H9 (cell line): ENCODE results near the gene MINAR1. TPM values are rescaled to one million over a fixed set of nuclear protein-coding genes. Genes with fewer than 3 reads are reported as not detected.
A peak's percentile ranks its signal among the peaks of the same experiment; 100 is the strongest.

Source experiments
- DNase-seq: peaks from one replicate; pipeline ENCODE4 v3.0.0-alpha.2; 2017
- H2AFZ ChIP-seq: one replicate; pipeline ENCODE4 v1.6.1; 2013; ENCODE audit warnings: mild to moderate bottlenecking, low read length, control low read depth, moderate library complexity
- H2AK5ac ChIP-seq: 2 replicates; pipeline ENCODE4 v1.6.1; 2013; ENCODE audit warnings: low read length, control low read depth, mixed read lengths; ENCODE audit not compliant: insufficient read length
- H2BK120ac ChIP-seq: one replicate; pipeline ENCODE4 v1.6.1; 2013; ENCODE audit warnings: low read depth, mild to moderate bottlenecking, low read length, control low read depth, inconsistent platforms; ENCODE audit not compliant: poor library complexity, severe bottlenecking
- H2BK12ac ChIP-seq: 2 replicates; pipeline ENCODE4 v1.6.1; 2013; ENCODE audit warnings: low read length, control low read depth, mixed read lengths, low read depth; ENCODE audit not compliant: insufficient read length
- H2BK15ac ChIP-seq: 2 replicates; pipeline ENCODE4 v1.6.1; 2013; ENCODE audit warnings: low read depth, low read length, control low read depth
- H2BK20ac ChIP-seq: one replicate; pipeline ENCODE4 v1.6.1; 2013; ENCODE audit warnings: low read depth, mild to moderate bottlenecking, low read length, control low read depth, inconsistent platforms; ENCODE audit not compliant: poor library complexity, severe bottlenecking
- H2BK5ac ChIP-seq: 2 replicates; pipeline ENCODE4 v1.6.1; 2013; ENCODE audit warnings: low read length, control low read depth, mixed read lengths; ENCODE audit not compliant: insufficient read length
- H3K14ac ChIP-seq: 2 replicates; pipeline ENCODE4 v1.6.1; 2013; ENCODE audit warnings: low read length, control low read depth; ENCODE audit not compliant: insufficient read depth
- H3K18ac ChIP-seq: 2 replicates; pipeline ENCODE4 v1.6.1; 2013; ENCODE audit warnings: low read depth, mild to moderate bottlenecking, mixed read lengths, low read length, control low read depth; ENCODE audit not compliant: insufficient read length
- H3K23ac ChIP-seq: 2 replicates; pipeline ENCODE4 v1.6.1; 2013; ENCODE audit warnings: low read length, control low read depth, mixed read lengths, low read depth; ENCODE audit not compliant: insufficient read length
- H3K23me2 ChIP-seq: 2 replicates; pipeline ENCODE4 v1.6.1; 2013; ENCODE audit warnings: low read depth, mild to moderate bottlenecking, mixed read lengths, low read length, control low read depth; ENCODE audit not compliant: insufficient read length, poor library complexity, severe bottlenecking
- H3K27ac ChIP-seq: 2 replicates; pipeline ENCODE4 v1.5.1; 2013; ENCODE audit warnings: low read length, control low read depth, mixed read lengths, low read depth; ENCODE audit not compliant: insufficient read length
- H3K27me3 ChIP-seq: 2 replicates; pipeline ENCODE4 v1.6.1; 2013; ENCODE audit warnings: low read length, control low read depth, inconsistent platforms; ENCODE audit not compliant: insufficient read depth
- H3K4ac ChIP-seq: 2 replicates; pipeline ENCODE4 v1.6.1; 2013; ENCODE audit warnings: low read depth, mild to moderate bottlenecking, control low read depth, inconsistent platforms, low read length, moderate library complexity
- H3K4me1 ChIP-seq: 2 replicates; pipeline ENCODE4 v1.6.1; 2013; ENCODE audit warnings: low read length, control low read depth, inconsistent platforms; ENCODE audit not compliant: insufficient read depth
- H3K4me2 ChIP-seq: 2 replicates; pipeline ENCODE4 v1.6.1; 2013; ENCODE audit warnings: low read length, control low read depth, mixed read lengths; ENCODE audit not compliant: insufficient read length, insufficient read depth
- H3K56ac ChIP-seq: 2 replicates; pipeline ENCODE4 v1.6.1; 2013; ENCODE audit warnings: low read depth, mild to moderate bottlenecking, mixed read lengths, low read length, control low read depth; ENCODE audit not compliant: insufficient read length
- H3K79me1 ChIP-seq: 2 replicates; pipeline ENCODE4 v1.6.1; 2013; ENCODE audit warnings: low read depth, mild to moderate bottlenecking, moderate library complexity, low read length, control low read depth, inconsistent platforms; ENCODE audit not compliant: insufficient read depth, poor library complexity, severe bottlenecking
- H3K79me2 ChIP-seq: 2 replicates; pipeline ENCODE4 v1.6.1; 2013; ENCODE audit warnings: low read length, control low read depth, inconsistent platforms; ENCODE audit not compliant: insufficient read depth
- H3K9ac ChIP-seq: 2 replicates; pipeline ENCODE4 v1.6.1; 2013; ENCODE audit warnings: low read length, control low read depth, mixed read lengths; ENCODE audit not compliant: insufficient read length; ENCODE audit errors: extremely low read depth
- H3K9me3 ChIP-seq: one replicate; pipeline ENCODE4 v1.6.1; 2013; ENCODE audit warnings: low read depth, low read length, inconsistent platforms; ENCODE audit not compliant: control insufficient read depth
- H3T11ph ChIP-seq: one replicate; pipeline ENCODE4 v1.6.1; 2013; ENCODE audit warnings: mild to moderate bottlenecking, low read length, control low read depth, inconsistent platforms
- H4K20me1 ChIP-seq: one replicate; pipeline ENCODE4 v1.6.1; 2013; ENCODE audit not compliant: control insufficient read depth, insufficient read length, insufficient read depth
- H4K5ac ChIP-seq: 2 replicates; pipeline ENCODE4 v1.6.1; 2013; ENCODE audit warnings: low read depth, mild to moderate bottlenecking, mixed read lengths, low read length, control low read depth; ENCODE audit not compliant: insufficient read length
- H4K8ac ChIP-seq: replicated peaks from 2 replicates; pipeline ENCODE4 v1.6.1; 2013; ENCODE audit warnings: low read length, control low read depth, mixed read lengths, low read depth; ENCODE audit not compliant: insufficient read length
- H4K91ac ChIP-seq: 2 replicates; pipeline ENCODE4 v1.6.1; 2013; ENCODE audit warnings: low read depth, mild to moderate bottlenecking, moderate library complexity, mixed read lengths, low read length, control low read depth; ENCODE audit not compliant: insufficient read length
- H3K27ac Mint-ChIP-seq, 3 experiments: 2 replicates in 2 of 3; 3 replicates in 1 of 3; pipeline ENCODE4 v1.8.0; 2020 to 2021; ENCODE audit warnings: mixed read lengths in 3 of 3, mild to moderate bottlenecking in 1 of 3, moderate library complexity in 1 of 3
- H3K27me3 Mint-ChIP-seq: 2 replicates; pipeline ENCODE4 v1.8.0; 2021; ENCODE audit warnings: low read depth, mild to moderate bottlenecking, moderate library complexity, mixed read lengths
- H3K36me3 Mint-ChIP-seq, 3 experiments: 2 replicates in 2 of 3; 3 replicates in 1 of 3; pipeline ENCODE4 v1.8.0; 2020 to 2021; ENCODE audit warnings: low read depth in 3 of 3, mixed read lengths in 3 of 3; ENCODE audit not compliant: insufficient read depth in 1 of 3
- H3K4me1 Mint-ChIP-seq, 2 experiments: 2 replicates each; pipeline ENCODE4 v1.8.0; 2020; ENCODE audit warnings: mixed read lengths in 2 of 2
- H3K4me3 Mint-ChIP-seq, 2 experiments: 2 replicates in 1 of 2; 3 replicates in 1 of 2; pipeline ENCODE4 v1.8.0; 2020 to 2021; ENCODE audit warnings: mild to moderate bottlenecking in 2 of 2, mixed read lengths in 2 of 2, moderate library complexity in 1 of 2
- H3K9me3 Mint-ChIP-seq, 2 experiments: 2 replicates in 1 of 2; 3 replicates in 1 of 2; pipeline ENCODE4 v1.8.0; 2020; ENCODE audit warnings: mild to moderate bottlenecking in 2 of 2, mixed read lengths in 2 of 2, moderate library complexity in 1 of 2
- WGBS: extraction: QIAGEN DNeasy Blood & Tissue Kit; methylation state at CpG from one replicate; pipeline ENCODE4 v1.1.7; 2013; ENCODE audit warnings: missing lambda C conversion rate, low lambda C conversion rate, mixed read lengths; ENCODE audit not compliant: insufficient read length; ENCODE audit errors: extremely low coverage; 5-methylcytosine and 5-hydroxymethylcytosine counted together
- total RNA-seq: library from RNA; stranded (reverse); gene quantifications from 2 replicates; pipeline ENCODE4 v1.2.1, GENCODE V29; 2021
- TF ChIP-seq, protein P1 (sequence below): fragments of 200-600 bp; sonication (generic); conservative IDR thresholded peaks from 3 replicates; pipeline ENCODE4 v1.8.0; 2021; ENCODE audit warnings: antibody characterized with exemption, mild to moderate bottlenecking

Gene MINAR1
- total RNA-seq, 1 experiment from 2014 or later = 0.74 TPM

DNA sequence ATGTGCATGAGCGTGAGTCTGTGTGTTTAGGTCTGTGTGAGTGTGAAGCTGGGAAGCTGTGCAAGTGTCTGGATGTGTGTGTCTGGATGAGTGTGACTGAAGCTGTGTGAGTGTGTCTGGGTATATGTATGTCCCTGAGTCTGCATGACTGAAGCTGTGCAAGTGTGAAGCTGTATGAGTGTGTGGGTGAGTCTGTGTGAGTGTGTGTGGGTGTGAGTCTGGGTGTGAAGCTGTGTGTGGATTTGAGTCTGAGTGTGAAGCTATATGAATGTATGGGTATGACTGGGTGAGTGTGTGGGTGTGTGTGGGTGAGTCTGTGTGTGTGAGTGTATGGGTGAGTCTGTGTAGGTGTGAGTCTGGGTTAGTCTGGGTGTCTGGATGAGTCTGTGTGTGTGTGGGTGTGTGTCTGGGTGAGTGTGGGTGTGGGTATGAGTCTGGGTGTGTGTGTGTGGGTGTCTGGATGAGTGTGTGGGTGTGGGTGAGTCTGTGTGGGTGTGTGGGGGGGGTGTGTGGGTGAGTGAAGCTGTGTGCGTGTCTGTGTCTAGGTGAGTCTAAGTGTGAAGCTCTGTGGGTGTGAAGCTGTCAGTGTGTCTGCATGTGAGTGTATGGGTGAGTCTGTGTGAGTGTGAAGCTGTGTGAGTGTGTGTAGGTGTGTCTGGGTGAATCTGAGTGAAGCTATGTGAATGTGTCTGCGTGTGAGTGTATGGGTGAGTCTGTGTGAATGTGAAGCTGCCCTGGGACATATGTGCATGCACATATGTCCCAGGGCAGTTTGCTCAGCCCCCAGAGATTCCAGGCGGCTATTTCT lies 20.3 kb downstream of the MINAR1 start:
- H2BK12ac ChIP-seq = no peak overlapping the region
- Mint-ChIP-seq H3K36me3 (no peaks in the 10 kb centered on the region), H3K4me1 (peaks cover 2 to 3% of the 10 kb centered on the region in 2 experiments; a peak in 2 of 4 replicates), H3K27ac (no peak overlapping the region), H3K27me3 (peaks cover 2% of the 10 kb centered on the region; the same call in 1 of the 2 replicates), H3K9me3 (no peaks in the 10 kb centered on the region), H3K4me3 (no peak overlapping the region)
- no peaks in the 10 kb centered on the region for H3K4me1 ChIP-seq
- no peak overlapping the region for H2BK15ac ChIP-seq
- H2BK120ac ChIP-seq = no peak overlapping the region
- no peak overlapping the region for H3K9ac ChIP-seq
- H4K8ac ChIP-seq = peak overlapping the region; percentile 5
- 100% methylated on average over 1 of the region's 4 CpGs for WGBS
- H4K5ac ChIP-seq = no peak overlapping the region
- H3K56ac ChIP-seq = no peak overlapping the region
- H2BK20ac ChIP-seq = no peak overlapping the region
- no peaks in the 10 kb centered on the region for H3K27me3 ChIP-seq
- H3K27ac ChIP-seq = no peak overlapping the region
- H3K4me2 ChIP-seq = no peak overlapping the region
- no peak overlapping the region; the same call in 1 of the 2 replicates for H3K14ac ChIP-seq
- TF ChIP-seq, protein P1, sequence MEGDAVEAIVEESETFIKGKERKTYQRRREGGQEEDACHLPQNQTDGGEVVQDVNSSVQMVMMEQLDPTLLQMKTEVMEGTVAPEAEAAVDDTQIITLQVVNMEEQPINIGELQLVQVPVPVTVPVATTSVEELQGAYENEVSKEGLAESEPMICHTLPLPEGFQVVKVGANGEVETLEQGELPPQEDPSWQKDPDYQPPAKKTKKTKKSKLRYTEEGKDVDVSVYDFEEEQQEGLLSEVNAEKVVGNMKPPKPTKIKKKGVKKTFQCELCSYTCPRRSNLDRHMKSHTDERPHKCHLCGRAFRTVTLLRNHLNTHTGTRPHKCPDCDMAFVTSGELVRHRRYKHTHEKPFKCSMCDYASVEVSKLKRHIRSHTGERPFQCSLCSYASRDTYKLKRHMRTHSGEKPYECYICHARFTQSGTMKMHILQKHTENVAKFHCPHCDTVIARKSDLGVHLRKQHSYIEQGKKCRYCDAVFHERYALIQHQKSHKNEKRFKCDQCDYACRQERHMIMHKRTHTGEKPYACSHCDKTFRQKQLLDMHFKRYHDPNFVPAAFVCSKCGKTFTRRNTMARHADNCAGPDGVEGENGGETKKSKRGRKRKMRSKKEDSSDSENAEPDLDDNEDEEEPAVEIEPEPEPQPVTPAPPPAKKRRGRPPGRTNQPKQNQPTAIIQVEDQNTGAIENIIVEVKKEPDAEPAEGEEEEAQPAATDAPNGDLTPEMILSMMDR = no peak
- H3K9me3 ChIP-seq = no peaks in the 10 kb centered on the region
- H3K79me2 ChIP-seq = no peaks in the 10 kb centered on the region
- H4K91ac ChIP-seq = no peak overlapping the region
- H3K23ac ChIP-seq = no peak overlapping the region
- no peak for DNase-seq
- no peak overlapping the region for H3K4ac ChIP-seq
- no peaks in the 10 kb centered on the region for H3K23me2 ChIP-seq
- no peaks in the 10 kb centered on the region for H3K79me1 ChIP-seq
- no peak overlapping the region for H2AK5ac ChIP-seq
- H2AFZ ChIP-seq = no peak overlapping the region
- H3T11ph ChIP-seq = no peak overlapping the region
- no peak overlapping the region for H2BK5ac ChIP-seq
- no peaks in the 10 kb centered on the region for H4K20me1 ChIP-seq
- H3K18ac ChIP-seq = no peak overlapping the region
